Measurements from ENCODE around the gene SNRNP200. TPM values are rescaled to one million over a fixed set of nuclear protein-coding genes. Genes with fewer than 3 reads are reported as not detected.
A peak's percentile ranks its signal among the peaks of the same experiment; 100 is the strongest.

Gene SNRNP200
- total RNA-seq, 1 experiment from 2014 or later, result 231 TPM

DNA sequence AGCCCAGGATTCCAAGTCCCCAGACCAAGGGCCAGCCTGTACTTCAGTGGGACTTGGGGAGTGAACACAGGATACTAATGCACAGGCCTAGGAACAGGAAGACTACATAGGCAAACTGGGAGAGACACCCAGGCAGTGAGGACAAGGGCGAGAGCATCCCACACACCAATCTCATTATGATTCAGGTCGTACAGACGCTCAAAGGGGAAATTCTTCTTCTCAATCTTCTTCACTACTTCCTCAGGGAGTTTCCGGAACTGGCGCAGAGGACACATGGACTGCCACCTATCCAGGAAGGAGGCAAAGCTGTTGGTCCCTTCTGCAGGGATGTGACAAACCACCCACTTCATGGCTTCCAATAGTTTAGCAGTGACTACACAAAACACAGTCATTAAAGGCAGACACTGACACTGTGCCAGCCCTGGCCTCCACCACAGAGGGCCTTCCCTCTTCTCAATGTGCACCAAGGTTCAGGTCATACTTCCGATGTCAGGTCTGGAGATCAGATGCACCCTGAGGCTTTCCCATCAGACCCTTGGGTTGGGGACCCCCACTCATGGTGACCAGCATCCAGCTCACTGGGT, 18.0 kb downstream of the SNRNP200 start:
- intact Hi-C loops (cut with micrococcal nuclease; ENCODE audit: unreplicated experiment), result no loop called here
- H3K9me3 ChIP-seq (ENCODE audit: control insufficient read depth, insufficient read depth, low read depth, low read length), result no peaks in the 10 kb centered on the region
- no peaks in the 10 kb centered on the region for H3K27me3 ChIP-seq (ENCODE audit: control insufficient read depth, insufficient read depth, low read length)
- in situ Hi-C loops (cut with HindIII; ENCODE audit: low pct_unique_long_range_greater_than_20kb, low sequenced_read_pairs), result no loop called here
- ChIA-PET CTCF (no interaction called here), POLR2A (no interaction called here)
- H3K36me3 ChIP-seq (ENCODE audit: control insufficient read depth, insufficient read depth, low read length), result peaks cover 73% of the 10 kb centered on the region
- no peak for DNase-seq (ENCODE audit: low read depth, low spot score)
- no peaks in the 10 kb centered on the region for H3K4me1 ChIP-seq (ENCODE audit: control insufficient read depth, insufficient read depth, low read length)
- TF ChIP-seq POLR2AphosphoS5 (IDR thresholded peaks at IDR 0.05; ENCODE audit: low read depth, low read length) (no peak), SIN3A (IDR thresholded peaks at IDR 0.05; ENCODE audit: borderline replicate concordance, insufficient read depth, low read depth, low read length) (no peak), TCF7L2 (IDR thresholded peaks at IDR 0.05; ENCODE audit: low read depth, low read length) (no peak)
- TF ChIP-seq, protein P1, sequence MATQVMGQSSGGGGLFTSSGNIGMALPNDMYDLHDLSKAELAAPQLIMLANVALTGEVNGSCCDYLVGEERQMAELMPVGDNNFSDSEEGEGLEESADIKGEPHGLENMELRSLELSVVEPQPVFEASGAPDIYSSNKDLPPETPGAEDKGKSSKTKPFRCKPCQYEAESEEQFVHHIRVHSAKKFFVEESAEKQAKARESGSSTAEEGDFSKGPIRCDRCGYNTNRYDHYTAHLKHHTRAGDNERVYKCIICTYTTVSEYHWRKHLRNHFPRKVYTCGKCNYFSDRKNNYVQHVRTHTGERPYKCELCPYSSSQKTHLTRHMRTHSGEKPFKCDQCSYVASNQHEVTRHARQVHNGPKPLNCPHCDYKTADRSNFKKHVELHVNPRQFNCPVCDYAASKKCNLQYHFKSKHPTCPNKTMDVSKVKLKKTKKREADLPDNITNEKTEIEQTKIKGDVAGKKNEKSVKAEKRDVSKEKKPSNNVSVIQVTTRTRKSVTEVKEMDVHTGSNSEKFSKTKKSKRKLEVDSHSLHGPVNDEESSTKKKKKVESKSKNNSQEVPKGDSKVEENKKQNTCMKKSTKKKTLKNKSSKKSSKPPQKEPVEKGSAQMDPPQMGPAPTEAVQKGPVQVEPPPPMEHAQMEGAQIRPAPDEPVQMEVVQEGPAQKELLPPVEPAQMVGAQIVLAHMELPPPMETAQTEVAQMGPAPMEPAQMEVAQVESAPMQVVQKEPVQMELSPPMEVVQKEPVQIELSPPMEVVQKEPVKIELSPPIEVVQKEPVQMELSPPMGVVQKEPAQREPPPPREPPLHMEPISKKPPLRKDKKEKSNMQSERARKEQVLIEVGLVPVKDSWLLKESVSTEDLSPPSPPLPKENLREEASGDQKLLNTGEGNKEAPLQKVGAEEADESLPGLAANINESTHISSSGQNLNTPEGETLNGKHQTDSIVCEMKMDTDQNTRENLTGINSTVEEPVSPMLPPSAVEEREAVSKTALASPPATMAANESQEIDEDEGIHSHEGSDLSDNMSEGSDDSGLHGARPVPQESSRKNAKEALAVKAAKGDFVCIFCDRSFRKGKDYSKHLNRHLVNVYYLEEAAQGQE (IDR thresholded peaks at IDR 0.05; ENCODE audit: insufficient read depth in 1 of 2, low read depth in 2 of 2, low read length in 1 of 2), result no peak
- TF ChIP-seq, protein P2, sequence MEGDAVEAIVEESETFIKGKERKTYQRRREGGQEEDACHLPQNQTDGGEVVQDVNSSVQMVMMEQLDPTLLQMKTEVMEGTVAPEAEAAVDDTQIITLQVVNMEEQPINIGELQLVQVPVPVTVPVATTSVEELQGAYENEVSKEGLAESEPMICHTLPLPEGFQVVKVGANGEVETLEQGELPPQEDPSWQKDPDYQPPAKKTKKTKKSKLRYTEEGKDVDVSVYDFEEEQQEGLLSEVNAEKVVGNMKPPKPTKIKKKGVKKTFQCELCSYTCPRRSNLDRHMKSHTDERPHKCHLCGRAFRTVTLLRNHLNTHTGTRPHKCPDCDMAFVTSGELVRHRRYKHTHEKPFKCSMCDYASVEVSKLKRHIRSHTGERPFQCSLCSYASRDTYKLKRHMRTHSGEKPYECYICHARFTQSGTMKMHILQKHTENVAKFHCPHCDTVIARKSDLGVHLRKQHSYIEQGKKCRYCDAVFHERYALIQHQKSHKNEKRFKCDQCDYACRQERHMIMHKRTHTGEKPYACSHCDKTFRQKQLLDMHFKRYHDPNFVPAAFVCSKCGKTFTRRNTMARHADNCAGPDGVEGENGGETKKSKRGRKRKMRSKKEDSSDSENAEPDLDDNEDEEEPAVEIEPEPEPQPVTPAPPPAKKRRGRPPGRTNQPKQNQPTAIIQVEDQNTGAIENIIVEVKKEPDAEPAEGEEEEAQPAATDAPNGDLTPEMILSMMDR (IDR thresholded peaks at IDR 0.05), result no peak
- no peak overlapping the region for H3K4me3 ChIP-seq (ENCODE audit: low read depth in 2 of 2, low read length in 2 of 2)
- no peak for ATAC-seq
- no peak overlapping the region for H3K27ac ChIP-seq (ENCODE audit: low read length)
- BruUV-seq (replicated peaks), result no TSS peak

DNA sequence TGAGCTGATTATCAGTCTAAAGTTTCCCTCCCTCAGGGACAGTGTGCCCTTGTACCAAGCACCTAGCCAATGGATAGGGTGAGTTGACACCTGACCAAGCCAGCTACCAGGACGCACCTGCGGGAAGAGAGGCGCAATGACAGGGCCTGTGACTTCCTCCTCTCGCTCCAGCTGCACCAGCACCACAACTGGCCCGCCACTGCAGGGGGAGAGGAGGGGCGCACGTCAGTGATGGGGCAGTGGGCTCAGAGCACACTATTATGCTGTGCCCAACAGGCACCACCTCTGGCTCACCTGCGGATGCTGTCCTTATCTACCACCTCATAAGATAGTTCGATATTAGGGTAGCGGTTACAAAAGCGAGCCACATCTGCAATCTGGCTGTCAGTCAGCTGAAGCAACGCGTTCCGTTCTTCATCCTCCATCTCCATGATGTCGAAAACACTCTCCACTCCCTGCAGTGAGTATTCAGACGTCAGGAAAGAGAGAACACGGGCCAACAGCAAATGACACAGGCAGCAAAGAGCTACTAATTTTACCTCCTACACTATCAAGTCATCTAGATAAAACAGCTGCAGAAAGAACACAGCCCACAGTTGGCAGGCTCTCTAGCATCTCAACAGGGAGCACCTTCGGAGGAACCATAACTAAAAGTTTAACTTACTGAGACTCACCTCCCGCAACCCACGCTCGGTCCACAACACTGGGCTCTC, 28.4 kb downstream of the SNRNP200 start:
- Histone ChIP-seq H3K4me1 (ENCODE audit: control insufficient read depth, insufficient read depth, low read length) (no peaks in the 10 kb centered on the region), H3K27me3 (ENCODE audit: control insufficient read depth, insufficient read depth, low read length) (no peaks in the 10 kb centered on the region), H3K36me3 (ENCODE audit: control insufficient read depth, insufficient read depth, low read length) (peaks cover 25% of the 10 kb centered on the region), H3K27ac (ENCODE audit: low read length) (no peak overlapping the region), H3K9me3 (ENCODE audit: control insufficient read depth, insufficient read depth, low read depth, low read length) (no peaks in the 10 kb centered on the region), H3K4me3 (ENCODE audit: low read depth in 2 of 2, low read length in 2 of 2) (no peak overlapping the region)
- TSS peak; percentile 67 for BruUV-seq (replicated peaks)
- in situ Hi-C loops (cut with HindIII; ENCODE audit: low pct_unique_long_range_greater_than_20kb, low sequenced_read_pairs), result no loop called here
- no peak for TF ChIP-seq SIN3A (IDR thresholded peaks at IDR 0.05; ENCODE audit: borderline replicate concordance, insufficient read depth, low read depth, low read length)
- TF ChIP-seq TCF7L2 (IDR thresholded peaks at IDR 0.05; ENCODE audit: low read depth, low read length), result no peak
- TF ChIP-seq, protein P1 (IDR thresholded peaks at IDR 0.05; ENCODE audit: insufficient read depth in 1 of 2, low read depth in 2 of 2, low read length in 1 of 2), result no peak
- no peak for TF ChIP-seq POLR2AphosphoS5 (IDR thresholded peaks at IDR 0.05; ENCODE audit: low read depth, low read length)
- TF ChIP-seq, protein P2 (IDR thresholded peaks at IDR 0.05), result no peak
- ChIA-PET CTCF (no interaction called here), POLR2A (no interaction called here)
- intact Hi-C loops (cut with micrococcal nuclease; ENCODE audit: unreplicated experiment), result no loop called here
- no peak for DNase-seq (ENCODE audit: low read depth, low spot score)
- no peak for ATAC-seq

All from Panc1 (cell line).